NB4 (cell line): ENCODE results near the gene JMY.

Experiments
- MAX ChIP-seq: IDR thresholded peaks from 2 replicates; pipeline ENCODE4 v1.6.1; 2011; ENCODE audit warnings: low read depth, low read length
- MYC ChIP-seq: IDR thresholded peaks from 2 replicates; pipeline ENCODE4 v1.6.1; 2011; ENCODE audit warnings: low read depth, low read length
- POLR2A ChIP-seq: IDR thresholded peaks from 2 replicates; pipeline ENCODE4 v1.6.1; 2011; ENCODE audit warnings: mild to moderate bottlenecking; ENCODE audit not compliant: insufficient read length; ENCODE audit errors: extremely low read depth
- TF ChIP-seq, protein P1 (sequence below): IDR thresholded peaks from one replicate; pipeline ENCODE4 v1.5.1; 2012; ENCODE audit warnings: low read depth, low read length

- TF ChIP-seq, protein P1, sequence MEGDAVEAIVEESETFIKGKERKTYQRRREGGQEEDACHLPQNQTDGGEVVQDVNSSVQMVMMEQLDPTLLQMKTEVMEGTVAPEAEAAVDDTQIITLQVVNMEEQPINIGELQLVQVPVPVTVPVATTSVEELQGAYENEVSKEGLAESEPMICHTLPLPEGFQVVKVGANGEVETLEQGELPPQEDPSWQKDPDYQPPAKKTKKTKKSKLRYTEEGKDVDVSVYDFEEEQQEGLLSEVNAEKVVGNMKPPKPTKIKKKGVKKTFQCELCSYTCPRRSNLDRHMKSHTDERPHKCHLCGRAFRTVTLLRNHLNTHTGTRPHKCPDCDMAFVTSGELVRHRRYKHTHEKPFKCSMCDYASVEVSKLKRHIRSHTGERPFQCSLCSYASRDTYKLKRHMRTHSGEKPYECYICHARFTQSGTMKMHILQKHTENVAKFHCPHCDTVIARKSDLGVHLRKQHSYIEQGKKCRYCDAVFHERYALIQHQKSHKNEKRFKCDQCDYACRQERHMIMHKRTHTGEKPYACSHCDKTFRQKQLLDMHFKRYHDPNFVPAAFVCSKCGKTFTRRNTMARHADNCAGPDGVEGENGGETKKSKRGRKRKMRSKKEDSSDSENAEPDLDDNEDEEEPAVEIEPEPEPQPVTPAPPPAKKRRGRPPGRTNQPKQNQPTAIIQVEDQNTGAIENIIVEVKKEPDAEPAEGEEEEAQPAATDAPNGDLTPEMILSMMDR = no peak
- no peak for TF ChIP-seq POLR2A
- TF ChIP-seq MAX = no peak
- TF ChIP-seq MYC = no peak
Observed at GRCh38 chr5:79305706-79306105, 69.8 kb downstream of the JMY start.
